Suppressor macrophage treated with lipopolysaccharide for 1 hour (primary cell): Measurements from ENCODE around the gene BUB1B.
A peak's percentile ranks its signal among the peaks of the same experiment; 100 is the strongest.
"Not testable (repeated sequence)": the region's sequence is repeated elsewhere in the genome, so short reads cannot be mapped to it uniquely, and the experiment has no call there.

Source experiments
- DNase-seq, 3 donors: peaks; one replicate each; pipeline ENCODE4 v3.0.0-alpha.2; 2020 to 2022

The BUB1B gene

GRCh38 chr15:40160689-40161688 lies at the start of gene BUB1B:
Gene BUB1B (plus strand): TSS chr15:40161069. CDS start chr15:40161221, 152 bp downstream.
- DNase-seq: peak; percentile 95 to 97 (median 95)

GRCh38 chr15:40111888-40112287 lies 49.0 kb upstream of the BUB1B start:
- DNase-seq: no peak

- DNase-seq: no peak
Measured at GRCh38 chr15:40112789-40113188, 48.1 kb upstream of the BUB1B start.

GRCh38 chr15:40114218-40114617 lies 46.7 kb upstream of the BUB1B start:
- DNase-seq: no peak

- DNase-seq: not testable (repeated sequence)
Measured at GRCh38 chr15:40115106-40115505, 45.8 kb upstream of the BUB1B start.

- DNase-seq: peak; percentile 67 to 69 (median 68)
Measured at GRCh38 chr15:40115670-40116093, 45.2 kb upstream of the BUB1B start.

- no peak for DNase-seq
Measured at GRCh38 chr15:40118473-40118872, 42.4 kb upstream of the BUB1B start.

GRCh38 chr15:40121911-40122638 lies 38.8 kb upstream of the BUB1B start:
- peak; percentile 89 to 98 (median 95) for DNase-seq

GRCh38 chr15:40122989-40123388 lies 37.9 kb upstream of the BUB1B start:
- DNase-seq: not testable (repeated sequence)

GRCh38 chr15:40123863-40124262 lies 37.0 kb upstream of the BUB1B start:
- not testable (repeated sequence) for DNase-seq

GRCh38 chr15:40124333-40124732 lies 36.5 kb upstream of the BUB1B start:
- peak in 2 of 3 donors; percentile 41 to 51 for DNase-seq

- DNase-seq: not testable (repeated sequence)
Measured at GRCh38 chr15:40124807-40125285, 36.0 kb upstream of the BUB1B start.

GRCh38 chr15:40125950-40126349 lies 34.9 kb upstream of the BUB1B start:
- DNase-seq: no peak

GRCh38 chr15:40128766-40129660 lies 31.9 kb upstream of the BUB1B start:
- DNase-seq: no peak

- DNase-seq: no peak
Measured at GRCh38 chr15:40130118-40130517, 30.8 kb upstream of the BUB1B start.

GRCh38 chr15:40130799-40131502 lies 29.9 kb upstream of the BUB1B start:
- no peak for DNase-seq

GRCh38 chr15:40133544-40133943 lies 27.3 kb upstream of the BUB1B start:
- no peak for DNase-seq

- DNase-seq: no peak
Measured at GRCh38 chr15:40134885-40135284, 26.0 kb upstream of the BUB1B start.

GRCh38 chr15:40135846-40136450 lies 24.9 kb upstream of the BUB1B start:
- DNase-seq: not testable (repeated sequence)

- no peak for DNase-seq
Measured at GRCh38 chr15:40136470-40137302, 24.2 kb upstream of the BUB1B start.
